ENCODE data around the gene SAMD10.

GRCh38 chr20:63956664-63957003, 22.8 kb downstream of the SAMD10 start:
- TF ChIP-seq EP300 (IDR thresholded peaks at IDR 0.05) (no peak), CTCF (IDR thresholded peaks at IDR 0.05) (no peak)
